Glomerular endothelial cell (primary cell): ENCODE results near the gene SYNJ2. TPM values are rescaled to one million over a fixed set of nuclear protein-coding genes. Genes with fewer than 3 reads are reported as not detected.

ENCODE experiments used
- DNase-seq: peaks from one replicate; pipeline ENCODE4 v3.0.0-alpha.2; 2011; ENCODE audit warnings: low read depth, low spot score; ENCODE audit errors: extremely low read depth
- total RNA-seq: library from RNA; depleted of rRNA; stranded (reverse); fragments of >200 nt; gene quantifications from 2 replicates; pipeline ENCODE4 v1.2.3, GENCODE V29; 2015

The SYNJ2 gene
- total RNA-seq, 1 donor from 2014 or later = 104 TPM

- DNase-seq = no peak
Measured at GRCh38 chr6:158053377-158054313, 72.0 kb downstream of the SYNJ2 start.

GRCh38 chr6:158056355-158056754 lies 74.7 kb downstream of the SYNJ2 start:
- DNase-seq = no peak

- no peak for DNase-seq
Measured at GRCh38 chr6:158056804-158057203, 75.1 kb downstream of the SYNJ2 start.

- DNase-seq = no peak
Measured at GRCh38 chr6:158057213-158057987, 75.7 kb downstream of the SYNJ2 start.

- DNase-seq = no peak
Measured at GRCh38 chr6:158058171-158058651, 76.5 kb downstream of the SYNJ2 start.

GRCh38 chr6:158059108-158059507 lies 77.4 kb downstream of the SYNJ2 start:
- no peak for DNase-seq

- no peak for DNase-seq
Measured at GRCh38 chr6:158060455-158061360, 79.0 kb downstream of the SYNJ2 start.

- DNase-seq = no peak
Measured at GRCh38 chr6:158061361-158061708, 79.7 kb downstream of the SYNJ2 start.

GRCh38 chr6:158061709-158062461 lies 80.2 kb downstream of the SYNJ2 start:
- no peak for DNase-seq

GRCh38 chr6:158063736-158064135 lies 82.1 kb downstream of the SYNJ2 start:
- DNase-seq = no peak

GRCh38 chr6:158064725-158065251 lies 83.1 kb downstream of the SYNJ2 start:
- no peak for DNase-seq

GRCh38 chr6:158066136-158066781 lies 84.6 kb downstream of the SYNJ2 start:
- DNase-seq = no peak

GRCh38 chr6:158067436-158068015 lies 85.9 kb downstream of the SYNJ2 start:
- DNase-seq = no peak

- no peak for DNase-seq
Measured at GRCh38 chr6:158068156-158068892, 86.7 kb downstream of the SYNJ2 start.

GRCh38 chr6:158068893-158069799 lies 87.5 kb downstream of the SYNJ2 start:
- no peak for DNase-seq

- DNase-seq = peak; percentile 90
Measured at GRCh38 chr6:158069800-158070195, 88.1 kb downstream of the SYNJ2 start.

GRCh38 chr6:158070513-158070912 lies 88.8 kb downstream of the SYNJ2 start:
- DNase-seq = no peak
